ENCODE data around the gene TDRD9.
"Not testable (repeated sequence)": the region's sequence is repeated elsewhere in the genome, so short reads cannot be mapped to it uniquely, and the experiment has no call there.

TDRD9 gene

GRCh38 chr14:103925316-103925715, 2.9 kb upstream of the TDRD9 start:
- DNase-seq (ENCODE audit: low spot score), result no peak

- no peak for DNase-seq (ENCODE audit: low spot score)
Observed at GRCh38 chr14:103927566-103927965, 690 bp upstream of the TDRD9 start.

- no peak for DNase-seq (ENCODE audit: low spot score)
Observed at GRCh38 chr14:103930051-103930604, 1.9 kb downstream of the TDRD9 start.

- no peak for DNase-seq (ENCODE audit: low spot score)
Observed at GRCh38 chr14:103931422-103931821, 3.2 kb downstream of the TDRD9 start.

- DNase-seq (ENCODE audit: low spot score), result no peak
Observed at GRCh38 chr14:103932791-103933490, 4.7 kb downstream of the TDRD9 start.

- DNase-seq (ENCODE audit: low spot score), result no peak
Observed at GRCh38 chr14:103935102-103935501, 6.8 kb downstream of the TDRD9 start.

GRCh38 chr14:103941462-103941861, 13.2 kb downstream of the TDRD9 start:
- DNase-seq (ENCODE audit: low spot score), result no peak

- DNase-seq (ENCODE audit: low spot score), result no peak
Observed at GRCh38 chr14:103941973-103942736, 13.9 kb downstream of the TDRD9 start, which contains the start of gene RD3L. TSS of gene RD3L (minus strand) at chr14:103942529. CDS start at chr14:103941695, 834 bp downstream.

- DNase-seq (ENCODE audit: low spot score), result no peak
Observed at GRCh38 chr14:103943673-103944072, 15.4 kb downstream of the TDRD9 start.

- no peak for DNase-seq (ENCODE audit: low spot score)
Observed at GRCh38 chr14:103946975-103947374, 18.7 kb downstream of the TDRD9 start.

GRCh38 chr14:103948442-103948841, 20.2 kb downstream of the TDRD9 start:
- no peak for DNase-seq (ENCODE audit: low spot score)

- DNase-seq (ENCODE audit: low spot score), result no peak
Observed at GRCh38 chr14:103949131-103949790, 21.0 kb downstream of the TDRD9 start.

GRCh38 chr14:103960457-103961055, 32.3 kb downstream of the TDRD9 start:
- no peak for DNase-seq (ENCODE audit: low spot score)

GRCh38 chr14:103961928-103962578, 33.8 kb downstream of the TDRD9 start:
- DNase-seq (ENCODE audit: low spot score), result no peak

GRCh38 chr14:103966631-103967030, 38.4 kb downstream of the TDRD9 start:
- DNase-seq (ENCODE audit: low spot score), result no peak

- DNase-seq (ENCODE audit: low spot score), result no peak
Observed at GRCh38 chr14:103969961-103970360, 41.7 kb downstream of the TDRD9 start.

- DNase-seq (ENCODE audit: low spot score), result no peak
Observed at GRCh38 chr14:103973354-103973753, 45.1 kb downstream of the TDRD9 start.

GRCh38 chr14:103974575-103974974, 46.3 kb downstream of the TDRD9 start:
- DNase-seq (ENCODE audit: low spot score), result no peak

GRCh38 chr14:103980623-103981238, 52.5 kb downstream of the TDRD9 start:
- DNase-seq (ENCODE audit: low spot score), result not testable (repeated sequence)

- no peak for DNase-seq (ENCODE audit: low spot score)
Observed at GRCh38 chr14:103984196-103984595, 55.9 kb downstream of the TDRD9 start.

- DNase-seq (ENCODE audit: low spot score), result no peak
Observed at GRCh38 chr14:103989034-103989433, 60.8 kb downstream of the TDRD9 start.
